Measurements from ENCODE around the gene ST3GAL3.

Gene ST3GAL3

GRCh38 chr1:43850591-43851233, 143.4 kb downstream of the ST3GAL3 start:
- peaks cover 28% of the 10 kb centered on the region for H3K36me3 Mint-ChIP-seq
- no peak for ATAC-seq
- no peak overlapping the region for H3K27ac Mint-ChIP-seq
- H3K9me3 Mint-ChIP-seq = no peaks in the 10 kb centered on the region
- no peak overlapping the region for H3K4me3 Mint-ChIP-seq
- peaks cover 11% of the 10 kb centered on the region for H3K4me1 Mint-ChIP-seq
- no peaks in the 10 kb centered on the region for H3K27me3 Mint-ChIP-seq

- no peak overlapping the region for H3K27ac Mint-ChIP-seq
- no peak overlapping the region for H3K4me3 Mint-ChIP-seq
- no peaks in the 10 kb centered on the region for H3K9me3 Mint-ChIP-seq
- H3K4me1 Mint-ChIP-seq = peaks cover 13% of the 10 kb centered on the region
- H3K36me3 Mint-ChIP-seq = peaks cover 30% of the 10 kb centered on the region
- no peaks in the 10 kb centered on the region for H3K27me3 Mint-ChIP-seq
- ATAC-seq = no peak
These were observed 144.4 kb downstream of the ST3GAL3 start for GRCh38 chr1:43851561-43852338.

- no peak overlapping the region for H3K27ac Mint-ChIP-seq
- no peaks in the 10 kb centered on the region for H3K27me3 Mint-ChIP-seq
- peaks cover 45% of the 10 kb centered on the region for H3K36me3 Mint-ChIP-seq
- no peak overlapping the region for H3K4me3 Mint-ChIP-seq
- ATAC-seq = peak; percentile 20
- H3K9me3 Mint-ChIP-seq = peaks cover 3% of the 10 kb centered on the region
- peaks cover 17% of the 10 kb centered on the region for H3K4me1 Mint-ChIP-seq
These were observed 146.0 kb downstream of the ST3GAL3 start for GRCh38 chr1:43853161-43853921.

GRCh38 chr1:43854473-43854872, 147.1 kb downstream of the ST3GAL3 start:
- Mint-ChIP-seq H3K27ac (no peak overlapping the region), H3K4me1 (peaks cover 11% of the 10 kb centered on the region), H3K4me3 (no peak overlapping the region), H3K9me3 (peaks cover 3% of the 10 kb centered on the region), H3K36me3 (peaks cover 39% of the 10 kb centered on the region), H3K27me3 (no peaks in the 10 kb centered on the region)
- no peak for ATAC-seq

GRCh38 chr1:43856188-43856587, 148.9 kb downstream of the ST3GAL3 start:
- Mint-ChIP-seq H3K4me3 (no peak overlapping the region), H3K36me3 (peaks cover 45% of the 10 kb centered on the region), H3K9me3 (peaks cover 3% of the 10 kb centered on the region), H3K27me3 (no peaks in the 10 kb centered on the region), H3K27ac (no peak overlapping the region), H3K4me1 (peaks cover 11% of the 10 kb centered on the region)
- ATAC-seq = no peak

- peaks cover 5% of the 10 kb centered on the region for H3K4me1 Mint-ChIP-seq
- H3K4me3 Mint-ChIP-seq = no peak overlapping the region
- peaks cover 41% of the 10 kb centered on the region for H3K36me3 Mint-ChIP-seq
These were observed 149.8 kb downstream of the ST3GAL3 start for GRCh38 chr1:43857163-43857562.

GRCh38 chr1:43858324-43858723, 151.0 kb downstream of the ST3GAL3 start:
- H3K27me3 Mint-ChIP-seq = no peaks in the 10 kb centered on the region
- H3K4me3 Mint-ChIP-seq = no peak overlapping the region
- no peak for ATAC-seq
- H3K36me3 Mint-ChIP-seq = peaks cover 50% of the 10 kb centered on the region
- H3K27ac Mint-ChIP-seq = no peak overlapping the region
- peaks cover 5% of the 10 kb centered on the region for H3K4me1 Mint-ChIP-seq
- peaks cover 3% of the 10 kb centered on the region for H3K9me3 Mint-ChIP-seq

More at GRCh38 chr1:43857163-43857562, 149.8 kb downstream of the ST3GAL3 start:
- Mint-ChIP-seq H3K27ac (no peak overlapping the region), H3K27me3 (no peaks in the 10 kb centered on the region), H3K9me3 (peaks cover 3% of the 10 kb centered on the region)
- ATAC-seq = no peak

GRCh38 chr1:43861337-43861736, 154.0 kb downstream of the ST3GAL3 start:
- Mint-ChIP-seq H3K9me3 (peaks cover 3% of the 10 kb centered on the region), H3K36me3 (peaks cover 37% of the 10 kb centered on the region), H3K4me1 (peaks cover 5% of the 10 kb centered on the region), H3K27ac (no peak overlapping the region), H3K27me3 (no peaks in the 10 kb centered on the region), H3K4me3 (no peak overlapping the region)
- ATAC-seq = no peak

GRCh38 chr1:43861988-43862735, 154.8 kb downstream of the ST3GAL3 start:
- ATAC-seq = no peak
- Mint-ChIP-seq H3K27ac (no peak overlapping the region), H3K9me3 (peaks cover 3% of the 10 kb centered on the region), H3K27me3 (no peaks in the 10 kb centered on the region), H3K36me3 (peaks cover 31% of the 10 kb centered on the region), H3K4me1 (no peaks in the 10 kb centered on the region), H3K4me3 (no peak overlapping the region)

- no peak overlapping the region for H3K4me3 Mint-ChIP-seq
- H3K27ac Mint-ChIP-seq = no peak overlapping the region
- H3K36me3 Mint-ChIP-seq = peaks cover 20% of the 10 kb centered on the region
- no peak for ATAC-seq
- H3K27me3 Mint-ChIP-seq = no peaks in the 10 kb centered on the region
- H3K4me1 Mint-ChIP-seq = no peaks in the 10 kb centered on the region
- no peaks in the 10 kb centered on the region for H3K9me3 Mint-ChIP-seq
These were observed 157.0 kb downstream of the ST3GAL3 start for GRCh38 chr1:43864111-43865045.

- Mint-ChIP-seq H3K27ac (no peak overlapping the region), H3K27me3 (no peaks in the 10 kb centered on the region), H3K4me3 (no peak overlapping the region), H3K4me1 (no peaks in the 10 kb centered on the region), H3K36me3 (peaks cover 14% of the 10 kb centered on the region), H3K9me3 (no peaks in the 10 kb centered on the region)
- ATAC-seq = no peak
These were observed 158.9 kb downstream of the ST3GAL3 start for GRCh38 chr1:43866201-43866600.

GRCh38 chr1:43867976-43868740, 160.8 kb downstream of the ST3GAL3 start:
- Mint-ChIP-seq H3K36me3 (peaks cover 2% of the 10 kb centered on the region), H3K4me1 (no peaks in the 10 kb centered on the region), H3K9me3 (no peaks in the 10 kb centered on the region), H3K4me3 (no peak overlapping the region), H3K27me3 (no peaks in the 10 kb centered on the region), H3K27ac (no peak overlapping the region)
- ATAC-seq = no peak

- Mint-ChIP-seq H3K4me1 (no peaks in the 10 kb centered on the region), H3K36me3 (no peaks in the 10 kb centered on the region), H3K9me3 (no peaks in the 10 kb centered on the region), H3K27me3 (no peaks in the 10 kb centered on the region), H3K27ac (no peak overlapping the region), H3K4me3 (no peak overlapping the region)
- no peak for ATAC-seq
These were observed 161.4 kb downstream of the ST3GAL3 start for GRCh38 chr1:43868741-43869067.

GRCh38 chr1:43870306-43870705, 163.0 kb downstream of the ST3GAL3 start:
- Mint-ChIP-seq H3K4me1 (no peaks in the 10 kb centered on the region), H3K27me3 (no peaks in the 10 kb centered on the region), H3K36me3 (no peaks in the 10 kb centered on the region), H3K4me3 (no peak overlapping the region), H3K9me3 (no peaks in the 10 kb centered on the region), H3K27ac (no peak overlapping the region)
- no peak for ATAC-seq
